Right forelimb (tissue), 1 donor: Measurements from ENCODE around the gene RUVBL1.

ENCODE experiments used
- DNase-seq: peaks from one replicate; pipeline ENCODE4 v3.0.0-alpha.2; 2018

Gene RUVBL1

DNA sequence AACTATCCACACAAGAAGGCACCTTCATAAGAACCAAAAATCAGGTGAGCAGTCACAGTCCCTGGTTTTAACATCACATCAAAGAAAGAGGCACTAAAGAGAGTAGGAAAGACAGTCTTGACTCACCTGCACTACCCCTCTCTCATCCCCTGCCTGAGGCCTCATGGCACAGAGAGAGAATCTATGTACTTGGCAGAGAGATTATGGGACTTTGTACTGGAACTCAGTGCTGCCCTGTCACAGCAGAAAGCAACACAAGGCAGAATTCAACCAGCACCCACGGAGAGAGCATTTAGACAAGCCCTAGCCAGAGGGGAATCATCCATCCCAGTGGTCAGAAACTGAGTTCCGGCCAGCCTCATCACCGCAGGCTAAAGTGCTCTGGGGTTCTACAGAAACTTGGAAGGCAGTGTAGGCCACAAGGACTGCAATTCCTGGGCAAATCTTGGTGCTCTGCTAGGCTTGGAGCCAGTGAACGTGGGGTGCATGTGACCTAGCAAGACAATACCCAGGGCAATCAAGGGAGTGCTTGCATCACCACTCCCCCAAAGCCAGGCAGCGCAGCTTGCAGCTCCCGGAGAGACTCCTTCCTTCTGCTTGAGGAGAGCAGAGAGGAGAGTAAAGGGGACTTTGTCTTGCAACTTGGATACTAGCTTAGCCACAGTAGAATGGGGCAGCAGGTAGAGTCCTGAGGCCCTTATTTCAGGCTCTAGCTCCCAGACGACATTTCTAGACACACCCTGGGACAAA is 8.5 kb upstream of the RUVBL1 start:
- no peak for DNase-seq

DNA sequence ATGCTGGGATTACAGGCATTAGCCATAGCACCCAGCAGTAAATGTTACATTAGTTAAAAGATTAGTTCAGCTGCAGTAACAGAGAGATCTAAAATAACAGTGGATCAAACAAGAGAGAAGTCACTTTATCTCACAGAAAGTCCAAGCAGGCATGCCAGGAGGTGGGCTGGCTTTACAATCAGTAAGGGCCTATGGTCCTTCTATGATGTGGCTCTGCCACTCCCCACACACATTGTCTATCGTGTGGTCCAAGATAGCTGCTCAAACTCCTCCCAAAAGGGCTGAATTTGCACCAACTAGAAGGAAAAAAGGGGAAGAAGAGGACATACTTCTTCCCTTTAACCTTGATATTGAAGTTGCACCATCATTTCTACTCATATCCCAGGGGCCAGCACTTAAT is 4.6 kb upstream of the RUVBL1 start:
- DNase-seq: no peak

DNA sequence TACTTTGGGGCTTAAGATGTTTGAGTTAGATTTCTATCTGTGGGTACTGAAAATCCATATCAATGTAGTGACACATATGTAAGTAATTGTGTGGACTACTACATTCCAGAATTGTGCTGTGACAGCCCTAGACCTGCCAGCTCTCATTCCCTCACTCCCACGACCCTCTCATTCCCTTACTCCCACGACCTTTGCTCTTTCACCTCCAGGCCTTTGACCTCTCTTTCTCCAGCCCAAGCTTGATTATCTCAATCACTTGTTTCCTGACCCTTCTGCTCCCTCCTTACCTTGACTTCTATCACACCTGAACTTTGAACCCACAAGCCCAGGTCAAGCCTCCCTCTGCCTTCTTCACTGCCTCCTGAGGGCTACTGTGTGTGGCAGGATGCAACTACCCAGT is 3.6 kb upstream of the RUVBL1 start:
- DNase-seq: no peak

DNA sequence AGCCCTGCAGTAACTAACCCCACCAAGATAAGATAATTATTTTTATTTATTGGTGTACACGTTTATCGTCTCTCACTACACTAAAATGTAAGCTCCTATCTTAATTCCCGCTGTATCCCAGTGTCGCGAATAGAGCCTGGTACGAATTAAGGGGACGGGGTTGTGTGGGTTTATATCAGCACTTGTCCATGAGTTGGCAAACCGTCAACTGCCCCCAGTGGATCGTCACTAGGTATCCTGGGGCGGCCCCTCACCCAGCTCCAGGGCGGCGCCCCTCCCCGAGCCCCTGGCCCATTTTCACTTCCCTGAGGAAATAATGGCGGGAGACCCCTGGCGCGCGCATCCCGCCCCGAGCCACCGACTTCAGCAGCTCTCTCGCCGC is 465 bp downstream of the RUVBL1 start:
- DNase-seq: no peak

DNA sequence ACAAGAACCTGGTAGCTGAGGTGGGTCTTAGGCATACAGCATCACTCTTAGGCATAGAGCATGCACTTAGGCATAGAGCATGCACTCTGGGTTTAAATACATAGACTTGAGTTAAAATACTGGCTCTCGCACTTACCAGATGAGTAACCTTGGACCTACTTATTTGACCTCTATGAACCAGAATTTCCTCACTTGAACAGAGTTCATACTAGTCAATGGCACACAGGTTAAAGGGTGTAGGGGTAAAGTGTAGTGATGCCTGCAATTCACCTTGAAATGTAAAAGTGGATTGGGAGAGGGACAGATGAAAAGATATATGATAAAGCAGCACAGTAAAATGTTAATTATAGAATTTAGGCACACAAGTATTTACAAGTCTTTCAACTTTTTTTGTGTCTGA is 1.6 kb downstream of the RUVBL1 start:
- DNase-seq: no peak

DNA sequence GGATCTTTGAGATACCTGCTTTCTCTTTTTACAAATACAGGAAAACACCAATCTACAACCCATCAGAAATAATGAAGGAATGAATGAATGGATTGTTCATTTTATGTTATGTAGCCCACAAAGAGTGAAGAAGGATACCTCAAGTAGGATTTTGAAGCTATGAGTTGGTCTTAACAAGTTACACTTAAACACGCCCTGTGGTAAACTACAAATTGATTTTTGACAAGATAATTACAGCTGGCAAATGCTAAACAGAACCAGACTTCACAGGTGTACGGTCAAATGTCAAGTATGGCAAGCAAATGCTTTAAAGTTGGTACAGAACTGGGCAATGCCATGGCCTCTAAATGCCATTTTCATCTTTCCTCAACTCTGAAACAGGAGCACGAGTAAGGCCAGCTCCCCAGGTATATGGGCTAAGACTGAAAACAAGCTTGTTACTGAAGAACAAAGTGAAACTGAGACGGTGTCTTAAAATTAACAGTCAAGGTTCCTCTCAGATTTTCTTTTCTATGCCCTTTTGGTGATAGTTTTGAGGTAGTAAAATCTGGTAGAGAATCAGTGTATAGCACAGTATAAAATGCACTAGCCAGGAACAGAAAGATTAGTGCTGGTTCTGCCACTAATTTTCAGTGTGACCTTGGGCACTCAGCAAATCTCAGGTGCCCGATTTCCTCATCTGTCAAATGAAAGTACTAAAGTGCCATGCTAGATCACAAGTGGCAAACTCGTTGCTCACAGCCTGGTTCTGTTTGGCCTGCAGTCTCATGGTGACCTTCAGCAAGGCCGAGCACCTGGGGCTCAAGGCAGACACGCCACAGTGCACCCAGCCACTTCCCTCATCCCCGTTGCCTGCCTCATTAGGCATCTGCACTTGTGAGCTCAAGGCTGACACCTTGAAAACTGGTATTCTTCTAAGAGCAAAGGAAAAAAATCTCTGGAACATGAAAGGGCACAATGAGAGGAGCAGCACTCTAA is 9.5 kb downstream of the RUVBL1 start:
- no peak for DNase-seq

DNA sequence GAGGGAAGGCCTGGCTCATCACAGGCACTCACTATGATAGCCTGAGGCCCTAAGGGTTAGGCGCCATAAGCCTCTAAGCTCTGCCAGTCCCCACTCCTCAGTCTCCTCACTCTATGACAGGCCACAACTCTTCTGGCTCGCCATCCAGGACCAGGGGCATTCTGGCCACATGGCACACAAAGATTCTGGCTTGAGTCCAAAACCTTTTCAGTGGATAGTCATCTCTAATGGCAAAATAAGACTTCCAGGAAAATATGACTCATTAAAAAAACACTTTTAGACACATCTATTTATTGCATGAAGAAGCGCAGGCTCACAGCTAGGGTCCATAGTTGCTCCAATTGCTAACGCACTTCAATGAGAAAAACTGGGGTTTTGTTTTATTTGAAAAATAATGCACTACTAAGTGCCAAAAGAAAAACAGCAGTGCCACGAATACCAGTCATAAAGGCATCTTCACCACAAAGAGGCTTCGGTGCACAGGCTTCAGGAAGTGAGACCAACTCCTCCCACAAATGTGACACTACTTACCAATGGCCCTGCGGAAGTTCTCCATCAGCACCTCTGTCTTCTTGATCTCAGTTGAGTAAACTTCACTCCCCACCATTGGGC is 11.1 kb downstream of the RUVBL1 start:
- DNase-seq: no peak

DNA sequence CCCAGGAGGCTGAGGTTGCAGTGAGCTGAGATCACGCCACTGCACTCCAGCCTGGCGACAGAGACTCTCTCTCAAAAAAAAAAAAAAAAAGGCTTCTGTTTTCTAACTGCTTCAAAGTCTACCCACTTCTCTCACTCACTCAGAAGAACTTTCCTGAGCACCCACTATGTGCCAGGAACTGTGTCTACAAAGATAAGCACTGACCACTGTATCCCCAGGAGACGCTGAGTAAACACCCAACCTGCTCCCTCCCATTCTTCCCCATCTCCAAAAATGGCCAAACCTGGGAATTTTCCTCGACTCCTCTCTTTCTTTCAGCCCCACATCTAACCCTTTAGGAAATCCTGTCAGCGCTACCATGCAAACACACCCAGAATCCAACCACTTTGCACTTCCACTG is 12.5 kb downstream of the RUVBL1 start:
- no peak for DNase-seq

DNA sequence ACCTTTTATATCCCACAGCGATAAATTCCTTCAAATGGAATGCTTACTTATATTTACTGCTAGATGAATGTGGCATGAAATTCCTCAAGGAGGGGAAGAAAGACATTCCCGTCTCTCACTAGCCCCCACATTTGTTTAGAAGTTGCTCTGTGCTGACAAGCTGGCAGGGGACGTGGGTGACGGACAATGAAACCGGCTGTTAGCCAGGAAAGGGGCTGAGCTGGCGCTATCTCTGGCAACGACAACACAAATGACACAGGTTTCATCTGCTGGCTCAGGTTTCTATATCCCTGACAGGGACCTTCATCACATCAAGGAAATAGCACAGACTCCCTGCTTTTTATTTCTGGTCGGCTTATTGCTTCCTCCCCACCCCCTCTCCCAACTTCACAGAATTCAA is 15.8 kb downstream of the RUVBL1 start:
- no peak for DNase-seq

DNA sequence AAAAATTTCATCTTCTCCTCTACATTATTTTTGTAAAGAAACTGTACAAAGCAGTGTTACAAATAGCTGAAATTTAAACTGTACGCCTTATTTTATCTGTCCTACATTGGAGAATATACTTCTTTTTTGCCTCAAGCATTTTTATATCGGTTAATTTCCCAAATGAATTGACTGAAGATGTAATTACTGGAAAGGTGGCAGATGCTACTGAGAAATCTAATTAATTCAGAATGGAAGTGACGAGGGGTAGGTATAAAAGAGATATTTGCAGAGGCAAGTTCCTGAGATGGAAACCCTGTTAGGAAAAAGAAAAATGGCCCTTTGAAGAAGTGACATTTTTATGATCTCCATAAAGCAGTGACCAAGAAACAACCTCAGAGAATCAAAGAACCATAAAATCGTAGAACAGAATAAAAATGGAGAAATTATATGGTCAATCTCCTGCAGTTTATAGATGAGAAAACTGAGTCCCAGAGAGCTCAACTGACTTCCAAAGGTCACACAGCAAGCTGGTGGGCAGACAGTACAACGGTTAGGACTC is 20.4 kb downstream of the RUVBL1 start:
- no peak for DNase-seq

DNA sequence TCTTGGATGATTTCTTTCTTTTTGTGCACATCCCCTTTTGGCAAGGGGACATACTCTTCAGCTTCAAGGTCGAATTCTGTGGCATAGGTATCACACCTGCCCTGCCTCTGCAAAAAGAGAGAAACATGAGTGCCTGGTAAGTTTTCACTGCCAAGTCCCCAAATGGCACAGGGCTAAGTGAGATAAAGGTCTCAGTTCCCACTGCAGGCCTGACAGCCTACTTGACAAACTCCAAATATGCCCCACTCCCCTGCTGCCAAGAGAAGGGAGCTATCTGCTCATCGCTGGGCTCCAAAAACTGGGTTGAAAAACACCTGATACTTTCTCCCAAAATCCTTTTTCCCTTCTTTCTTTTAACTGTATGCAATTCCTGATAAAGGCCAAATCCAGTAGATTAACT is 23.0 kb downstream of the RUVBL1 start:
- DNase-seq: no peak

DNA sequence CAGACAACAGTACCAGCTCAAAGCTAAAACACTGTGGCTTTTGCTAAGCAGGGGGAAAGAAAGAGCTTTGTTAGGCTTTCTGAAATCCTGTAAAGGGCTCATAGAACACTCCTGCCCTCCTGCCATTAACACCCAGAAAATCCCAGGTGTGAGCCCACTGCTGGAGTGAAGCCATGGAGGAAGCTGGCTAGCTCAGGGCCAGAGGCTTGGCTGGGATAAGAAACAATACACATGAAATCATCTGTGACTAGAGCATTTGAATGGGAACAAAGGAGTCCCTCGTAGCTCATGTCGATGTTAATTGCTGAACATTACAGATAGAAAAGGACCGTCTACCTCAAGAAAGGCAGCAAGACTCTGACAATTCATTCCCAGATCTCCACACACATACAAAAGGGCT is 23.5 kb downstream of the RUVBL1 start:
- no peak for DNase-seq

DNA sequence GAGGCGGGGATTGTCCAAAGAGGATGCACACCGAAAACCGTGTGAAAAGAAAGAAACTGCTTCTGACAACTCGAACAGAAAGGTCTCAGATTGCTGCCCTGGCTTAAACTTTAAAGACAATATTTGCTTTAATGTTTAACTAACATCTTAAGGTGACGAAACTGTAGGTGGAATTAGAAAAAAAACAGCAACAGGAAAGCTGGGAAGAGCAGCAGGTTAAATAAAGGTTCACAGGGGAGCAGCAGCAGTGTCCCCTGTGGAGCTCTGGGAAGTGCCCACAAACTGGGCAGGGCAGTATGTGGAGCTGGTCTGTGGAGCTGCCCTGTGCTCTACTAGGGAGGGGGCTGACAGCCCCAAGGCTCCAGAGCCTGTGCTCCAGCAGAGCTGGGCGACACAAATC is 25.4 kb downstream of the RUVBL1 start:
- no peak for DNase-seq

DNA sequence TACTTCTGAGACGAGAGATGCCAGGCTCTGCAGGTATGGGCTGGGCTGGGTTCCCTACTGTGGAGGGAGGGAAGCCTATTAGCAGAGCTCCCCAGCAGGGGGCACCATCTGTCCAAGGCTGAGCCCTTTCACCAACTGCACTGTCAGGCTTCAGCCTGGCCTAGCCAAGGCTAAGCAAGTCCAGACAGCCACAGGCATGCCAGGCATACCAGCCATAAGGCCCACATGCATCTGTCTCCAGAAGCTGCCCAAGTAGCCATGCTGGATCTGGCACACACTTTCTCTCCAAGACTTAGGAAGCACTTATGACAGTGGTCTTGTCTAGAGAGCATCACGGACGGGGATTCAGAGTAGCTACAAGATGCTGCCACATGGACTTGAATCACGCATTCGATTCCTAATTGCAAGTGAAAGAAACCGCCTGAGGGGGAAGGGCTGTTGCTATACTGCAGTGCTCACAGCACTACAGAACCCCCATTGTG is 28.3 kb downstream of the RUVBL1 start:
- peak; percentile 79 for DNase-seq

DNA sequence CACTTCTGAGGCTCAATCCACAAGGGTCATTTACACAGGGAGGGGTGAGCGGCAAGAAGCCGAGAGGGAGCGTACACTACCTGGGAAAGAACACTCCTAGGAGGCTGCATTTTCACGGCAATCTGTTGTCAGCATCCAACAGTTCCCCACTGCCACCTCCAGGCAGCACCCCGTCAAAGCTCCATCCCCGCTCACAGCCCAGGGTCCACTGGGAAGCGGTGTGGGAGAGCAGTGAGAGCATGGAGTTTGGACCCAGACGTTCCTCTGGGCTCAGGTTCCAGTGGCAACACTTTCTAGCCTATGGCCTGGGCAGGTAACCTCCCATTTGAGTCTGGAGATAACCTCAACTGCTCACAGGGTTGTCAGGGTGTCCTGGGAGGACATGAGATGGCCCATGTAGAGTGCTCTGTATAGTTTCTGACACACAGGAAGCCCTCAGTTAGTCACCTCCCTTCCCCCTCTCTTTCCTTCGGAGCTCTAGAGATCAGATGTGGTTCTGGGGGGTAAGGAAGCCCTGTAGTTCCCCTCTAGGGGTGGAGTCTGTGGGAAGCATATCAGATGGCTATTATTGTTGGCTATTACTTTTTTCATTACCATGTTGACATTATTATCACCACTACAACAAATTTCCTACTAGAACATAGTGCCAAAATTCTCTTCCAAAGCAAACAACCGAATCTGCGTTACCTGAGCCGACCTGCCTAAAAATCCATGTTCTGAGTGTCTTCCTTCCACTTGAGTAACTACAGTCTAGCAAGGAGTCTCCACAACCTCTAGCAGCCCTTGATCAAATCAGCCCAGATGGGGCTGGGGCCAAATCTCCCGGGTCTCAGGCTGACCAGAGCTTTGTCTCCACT is 29.1 kb downstream of the RUVBL1 start:
- no peak for DNase-seq

DNA sequence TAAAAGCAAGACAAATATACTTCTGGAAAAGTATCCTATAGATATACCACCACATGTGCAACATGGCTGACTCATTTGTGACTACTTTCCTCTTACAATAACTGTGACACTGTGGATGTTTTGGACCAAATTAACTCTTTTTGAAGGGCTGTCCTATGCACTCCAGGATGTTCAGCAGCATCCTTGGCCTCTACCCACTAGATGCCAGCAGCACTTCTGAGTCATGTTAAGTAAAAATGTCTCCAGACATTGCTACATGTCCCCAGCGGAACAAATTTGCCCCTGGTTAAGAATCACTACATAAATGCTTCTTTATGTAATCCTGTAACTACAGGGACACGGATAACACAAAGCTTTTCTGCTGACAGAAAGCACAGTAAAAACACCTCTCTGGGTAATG is 32.0 kb downstream of the RUVBL1 start:
- DNase-seq: no peak

DNA sequence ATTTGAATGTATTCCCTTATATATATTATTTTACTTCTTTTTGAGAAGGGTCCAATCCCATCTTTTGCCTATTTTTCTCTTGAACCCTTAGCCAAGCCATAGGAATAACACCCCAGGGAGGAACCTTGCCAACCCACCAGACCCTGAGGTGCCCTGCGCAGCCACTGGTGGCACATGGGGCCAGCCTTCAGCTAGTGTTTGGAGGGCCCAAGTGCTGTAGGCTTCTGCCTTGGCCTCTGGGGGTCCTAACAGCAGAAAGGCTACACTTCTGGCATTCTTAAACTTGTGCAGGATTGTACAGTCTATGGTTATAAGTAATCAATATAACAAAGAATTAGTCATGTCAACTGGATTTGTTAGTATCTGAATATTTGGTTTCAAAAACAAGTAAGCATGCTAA is 34.5 kb downstream of the RUVBL1 start:
- no peak for DNase-seq

DNA sequence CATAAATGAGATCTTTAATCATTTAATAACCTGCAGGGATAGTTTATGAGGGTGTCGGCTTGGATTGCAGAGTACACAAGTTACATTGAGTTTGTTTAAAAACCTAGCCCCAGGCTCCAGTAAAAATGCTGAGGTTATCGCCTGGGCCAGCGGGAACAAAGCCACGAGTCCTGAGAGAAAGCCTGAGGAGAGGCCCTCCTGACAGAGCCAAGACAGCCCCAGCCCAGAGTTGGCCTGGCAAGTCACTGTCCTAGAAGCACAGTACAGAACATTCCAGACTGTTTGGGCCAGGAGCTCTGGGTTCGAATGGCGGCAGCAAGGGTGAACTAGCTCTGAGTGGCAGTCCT is 39.0 kb downstream of the RUVBL1 start:
- peak; percentile 13 for DNase-seq

DNA sequence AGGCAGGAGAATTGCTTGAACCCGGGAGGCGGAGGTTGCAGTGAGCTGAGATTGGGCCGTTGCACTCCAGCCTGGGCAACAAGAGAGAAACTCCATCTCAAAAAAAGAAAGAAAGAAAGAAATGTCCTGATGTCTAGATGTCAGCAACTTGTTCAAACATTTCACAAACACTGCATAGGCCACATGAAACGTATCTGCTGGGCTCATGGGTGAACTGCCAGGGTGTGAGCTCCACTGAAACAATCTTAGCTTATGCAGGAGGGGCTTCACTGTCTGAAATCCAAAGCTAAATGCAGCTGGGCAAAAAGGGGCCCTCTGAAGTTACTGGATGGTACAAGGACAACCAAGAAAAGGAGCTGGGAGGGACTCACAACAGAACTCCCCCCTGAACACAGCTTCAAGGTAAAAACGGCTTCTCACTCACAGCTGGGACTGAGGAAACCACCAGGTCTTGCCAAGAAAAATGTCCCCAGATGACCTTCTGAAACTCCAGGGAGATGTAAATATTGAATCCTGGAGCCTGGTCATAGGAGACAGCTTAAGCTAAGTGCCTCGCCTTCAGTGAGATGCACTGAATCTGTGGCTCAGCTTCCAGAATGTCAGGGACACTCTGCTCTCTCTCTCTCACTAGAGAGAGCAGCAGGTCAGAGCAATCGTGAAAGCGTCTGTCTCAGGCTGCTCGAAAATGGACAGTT is 39.5 kb downstream of the RUVBL1 start:
- DNase-seq: peak; percentile 23

DNA sequence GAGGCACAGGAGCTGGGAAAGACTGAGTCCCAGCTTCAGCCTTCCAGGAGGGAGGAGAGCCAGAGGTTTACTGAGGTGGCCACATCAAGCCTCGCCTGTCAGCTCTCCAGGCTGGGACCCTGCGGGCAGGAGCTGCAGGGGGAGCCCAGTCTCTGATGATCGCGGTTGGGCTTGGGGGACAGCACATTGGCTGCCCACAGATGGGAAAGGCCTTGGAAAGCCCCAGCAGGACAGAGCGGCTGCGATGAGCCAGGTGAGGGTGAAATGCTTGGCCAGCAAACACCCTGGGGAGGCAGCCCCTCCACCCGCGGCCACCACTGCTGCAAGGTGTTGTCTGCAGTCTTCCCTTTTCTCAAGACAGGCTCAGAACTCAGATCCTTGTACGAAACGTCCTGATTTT is 40.2 kb downstream of the RUVBL1 start:
- no peak for DNase-seq

DNA sequence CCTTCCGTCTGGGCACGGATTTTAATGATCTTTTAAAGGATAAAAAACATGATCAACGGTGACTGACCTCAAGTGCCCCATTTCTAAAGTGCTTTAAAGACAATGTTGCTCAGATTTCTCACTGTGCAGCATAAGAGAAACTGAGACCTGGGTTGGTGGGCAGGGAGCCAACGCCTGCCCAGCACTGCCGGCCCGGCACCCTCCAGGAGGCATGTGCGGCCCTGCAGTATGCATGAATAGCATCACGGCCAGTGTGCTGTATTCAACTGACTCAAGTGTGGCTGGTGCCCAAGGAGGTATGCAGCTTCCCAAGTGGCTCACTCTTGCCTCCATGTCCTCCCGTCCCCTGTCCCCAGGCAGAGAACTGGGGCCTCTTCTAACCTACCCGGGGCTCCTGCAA is 41.1 kb downstream of the RUVBL1 start:
- DNase-seq: no peak

DNA sequence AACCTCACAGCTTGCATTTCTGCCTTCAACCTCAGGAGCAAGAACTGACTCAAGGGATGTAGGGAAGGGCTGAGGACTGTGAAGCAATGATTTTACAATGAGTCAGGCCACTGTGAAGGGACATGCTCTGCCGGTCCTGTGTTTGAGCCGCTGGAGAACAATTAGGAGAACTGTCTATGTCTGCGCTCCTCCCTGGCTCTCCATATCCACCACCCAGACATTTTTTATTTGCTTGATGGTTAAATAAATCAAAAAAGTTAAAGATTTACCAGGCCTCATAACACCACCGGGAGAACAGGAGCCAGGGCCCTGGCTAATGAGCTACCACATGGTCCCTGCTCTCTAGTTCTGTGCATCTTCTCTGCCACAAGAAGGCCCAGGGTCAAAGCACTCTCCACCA is 41.8 kb downstream of the RUVBL1 start:
- DNase-seq: no peak
